GM23338 (cell line): ENCODE data around the gene ZDHHC13. TPM values are rescaled to one million over a fixed set of nuclear protein-coding genes. Genes with fewer than 3 reads are reported as not detected.

ENCODE experiments used
- ATAC-seq: fragments of 200-7000 bp; cut with Tn5 transposase; 3 replicates; pipeline ENCODE4 v1.9.1; 2020
- DNase-seq: peaks from one replicate; pipeline ENCODE4 v3.0.0-alpha.2; 2015; ENCODE audit warnings: low spot score
- H2AFZ ChIP-seq: fragments of 200-600 bp; sonication (generic); 2 replicates; pipeline ENCODE4 v1.8.0; 2016; ENCODE audit warnings: antibody characterized with exemption, mild to moderate bottlenecking, moderate library complexity
- H3F3A ChIP-seq: fragments of 200-600 bp; sonication (generic); replicated peaks from 2 replicates; pipeline ENCODE4 v1.8.0; 2017; ENCODE audit warnings: antibody characterized with exemption, mixed run types, low read depth
- H3K27ac ChIP-seq: fragments of 200-600 bp; sonication (generic); 2 replicates; pipeline ENCODE4 v1.6.1; 2016; ENCODE audit warnings: low read depth
- H3K27me3 ChIP-seq: fragments of 200-600 bp; sonication (generic); 2 replicates; pipeline ENCODE4 v1.8.0; 2016; ENCODE audit warnings: mild to moderate bottlenecking, mixed run types, moderate library complexity; ENCODE audit not compliant: insufficient read depth
- H3K36me3 ChIP-seq: fragments of 200-600 bp; sonication (generic); 2 replicates; pipeline ENCODE4 v1.8.0; 2016; ENCODE audit warnings: mild to moderate bottlenecking; ENCODE audit not compliant: insufficient read depth
- H3K4me1 ChIP-seq: fragments of 200-600 bp; sonication (generic); 2 replicates; pipeline ENCODE4 v1.8.0; 2016; ENCODE audit warnings: mild to moderate bottlenecking, moderate library complexity; ENCODE audit not compliant: insufficient read depth
- H3K4me2 ChIP-seq: fragments of 200-600 bp; sonication (generic); 2 replicates; pipeline ENCODE4 v1.7.1; 2017; ENCODE audit warnings: mixed run types
- H3K4me3 ChIP-seq: fragments of 200-600 bp; sonication (generic); 2 replicates; pipeline ENCODE4 v1.6.1; 2016; ENCODE audit warnings: mixed run types
- H3K79me2 ChIP-seq: fragments of 200-600 bp; sonication (generic); replicated peaks from 2 replicates; pipeline ENCODE4 v1.8.0; 2017; ENCODE audit warnings: mild to moderate bottlenecking; ENCODE audit not compliant: insufficient read depth
- H3K9me2 ChIP-seq: fragments of 200-600 bp; sonication (generic); 2 replicates; pipeline ENCODE4 v1.8.0; 2017; ENCODE audit not compliant: insufficient read depth
- H4K20me1 ChIP-seq: fragments of 200-600 bp; sonication (generic); replicated peaks from 2 replicates; pipeline ENCODE4 v1.8.0; 2017; ENCODE audit warnings: mild to moderate bottlenecking; ENCODE audit not compliant: insufficient read depth
- H3K27ac Mint-ChIP-seq: 2 replicates; pipeline ENCODE4 v1.8.0; 2020; ENCODE audit warnings: inconsistent platforms, mild to moderate bottlenecking, moderate library complexity, mixed read lengths
- H3K27me3 Mint-ChIP-seq: 3 replicates; pipeline ENCODE4 v1.8.0; 2022; ENCODE audit warnings: low read depth, mild to moderate bottlenecking, moderate library complexity, mixed read lengths, inconsistent platforms; ENCODE audit not compliant: insufficient read depth, poor library complexity
- H3K36me3 Mint-ChIP-seq: 3 replicates; pipeline ENCODE4 v1.8.0; 2021; ENCODE audit warnings: low read depth, mild to moderate bottlenecking, inconsistent platforms, moderate library complexity, mixed read lengths
- H3K4me1 Mint-ChIP-seq: 3 replicates; pipeline ENCODE4 v1.8.0; 2020; ENCODE audit warnings: mild to moderate bottlenecking, inconsistent platforms, mixed read lengths
- H3K4me3 Mint-ChIP-seq: 3 replicates; pipeline ENCODE4 v1.8.0; 2021; ENCODE audit warnings: moderate library complexity, mild to moderate bottlenecking, inconsistent platforms, mixed read lengths
- H3K9me3 Mint-ChIP-seq: 3 replicates; pipeline ENCODE4 v1.8.0; 2020; ENCODE audit warnings: moderate library complexity, mild to moderate bottlenecking, inconsistent platforms, mixed read lengths
- CREB1 ChIP-seq: fragments of 250-450 bp; sonication (Bioruptor Pico); IDR thresholded peaks from 2 replicates; pipeline ENCODE4 v1.5.0; 2020; ENCODE audit warnings: low read depth, mild to moderate bottlenecking, moderate library complexity
- EZH2 ChIP-seq: fragments of 200-600 bp; sonication (generic); IDR thresholded peaks from one replicate; pipeline ENCODE4 v1.8.0; 2017; ENCODE audit warnings: antibody characterized with exemption, mild to moderate bottlenecking, low read depth; ENCODE audit not compliant: unreplicated experiment
- EZH2phosphoT487 ChIP-seq: fragments of 200-600 bp; sonication (generic); IDR thresholded peaks from one replicate; pipeline ENCODE4 v1.8.1; 2018; ENCODE audit warnings: antibody characterized with exemption; ENCODE audit not compliant: unreplicated experiment
- JUNB ChIP-seq: IDR thresholded peaks from one replicate; pipeline ENCODE4 v1.6.1; 2016; ENCODE audit warnings: antibody characterized with exemption; ENCODE audit not compliant: unreplicated experiment
- NANOG ChIP-seq: IDR thresholded peaks from 2 replicates; pipeline ENCODE4 v1.6.1; 2016; ENCODE audit warnings: antibody characterized with exemption, borderline replicate concordance
- REST ChIP-seq: IDR thresholded peaks from one replicate; pipeline ENCODE4 v1.6.1; 2018; ENCODE audit warnings: antibody characterized with exemption; ENCODE audit not compliant: unreplicated experiment
- ZNF114 ChIP-seq: fragments of 250-450 bp; sonication (Bioruptor Pico); IDR thresholded peaks from 2 replicates; pipeline ENCODE4 v1.5.0; 2020; ENCODE audit warnings: mild to moderate bottlenecking, moderate library complexity
- ZNF331 ChIP-seq: fragments of 250-450 bp; sonication (Bioruptor Pico); IDR thresholded peaks from 2 replicates; pipeline ENCODE4 v1.5.0; 2020; ENCODE audit warnings: low read depth, mild to moderate bottlenecking, moderate library complexity
- polyA plus RNA-seq: library from polyadenylated mRNA; unstranded; fragments of >200 nt; fragmentation: Nextera tagmentation; extraction: Ambion mirVana; gene quantifications from 2 replicates; pipeline ENCODE4 v1.2.1, GENCODE V29; 2016
- total RNA-seq: library from RNA; depleted of rRNA; stranded (reverse); fragments of >200 nt; shearing (Covaris generic); gene quantifications from 2 replicates; pipeline ENCODE4 v1.2.3, GENCODE V29; 2014

The ZDHHC13 gene
- total and polyA plus RNA-seq, 2 experiments from 2014 or later: 21.0 to 27.7 TPM

GRCh38 chr11:19204836-19205235, 87.9 kb downstream of the ZDHHC13 start:
- Mint-ChIP-seq H3K27ac (no peak overlapping the region), H3K4me1 (peaks cover 10% of the 10 kb centered on the region; the same call in 2 of the 3 replicates), H3K4me3 (no peak overlapping the region), H3K27me3 (no peaks in the 10 kb centered on the region), H3K36me3 (no peaks in the 10 kb centered on the region), H3K9me3 (no peaks in the 10 kb centered on the region)
- H2AFZ ChIP-seq: no peak overlapping the region
- ATAC-seq (no peak), DNase-seq (no peak)
- no peaks in the 10 kb centered on the region for H3K79me2 ChIP-seq
- H3K4me2 ChIP-seq: no peak overlapping the region
- no peak overlapping the region for H3K27ac ChIP-seq
- no peaks in the 10 kb centered on the region for H3K9me2 ChIP-seq
- no peaks in the 10 kb centered on the region for H3K27me3 ChIP-seq
- no peaks in the 10 kb centered on the region for H3F3A ChIP-seq
- H3K4me3 ChIP-seq: no peak overlapping the region
- H4K20me1 ChIP-seq: no peaks in the 10 kb centered on the region
- 0 out of 2 replicates have a peak, but pooled peaks cover 3% of the 10 kb centered on the region for H3K36me3 ChIP-seq
- no peak for TF ChIP-seq ZNF114 (CRISPR knock-in tag)
- TF ChIP-seq CREB1: no peak
- no peaks in the 10 kb centered on the region for H3K4me1 ChIP-seq

DNA sequence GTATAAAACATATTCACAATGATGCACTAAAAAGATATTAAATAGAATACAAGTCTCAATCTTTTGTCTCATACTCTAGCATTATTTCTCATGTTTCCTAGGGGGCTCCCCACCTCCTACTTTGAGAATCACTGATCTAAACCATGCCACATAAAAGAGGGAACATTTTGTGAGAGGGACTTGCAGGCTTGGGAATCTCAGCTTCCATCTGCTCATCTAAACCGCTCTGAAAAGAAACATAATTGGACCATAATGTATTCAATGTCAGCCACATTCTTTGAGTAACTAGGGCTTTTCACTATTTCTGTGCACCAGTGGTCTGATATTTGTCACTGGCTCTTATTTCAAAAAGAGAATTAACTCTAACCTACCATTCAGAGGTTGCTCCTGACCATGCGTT, 91.2 kb downstream of the ZDHHC13 start:
- ATAC-seq: no peak

More for the DNA sequence above, 91.2 kb downstream of the ZDHHC13 start:
- no peak for DNase-seq
- TF ChIP-seq REST: no peak
- TF ChIP-seq JUNB: no peak
- no peak for TF ChIP-seq ZNF331
- no peak for TF ChIP-seq ZNF114 (CRISPR knock-in tag)
- TF ChIP-seq EZH2: no peak
- TF ChIP-seq NANOG: no peak
- TF ChIP-seq EZH2phosphoT487: no peak
- Mint-ChIP-seq H3K27me3 (no peaks in the 10 kb centered on the region), H3K36me3 (no peaks in the 10 kb centered on the region), H3K27ac (no peak overlapping the region), H3K4me1 (peaks cover 10% of the 10 kb centered on the region; the same call in 2 of the 3 replicates), H3K4me3 (no peak overlapping the region), H3K9me3 (no peaks in the 10 kb centered on the region)
- Histone ChIP-seq H3K4me3 (no peak overlapping the region), H4K20me1 (no peaks in the 10 kb centered on the region), H3K9me2 (no peaks in the 10 kb centered on the region), H2AFZ (0 out of 2 replicates have a peak overlapping the region, but pooled peaks have one; percentile 14), H3K27ac (no peak overlapping the region), H3K27me3 (no peaks in the 10 kb centered on the region), H3K79me2 (no peaks in the 10 kb centered on the region), H3F3A (no peaks in the 10 kb centered on the region), H3K4me2 (no peak overlapping the region), H3K4me1 (no peaks in the 10 kb centered on the region), H3K36me3 (no peaks in the 10 kb centered on the region)
